Gastrocnemius medialis (tissue), 4 donors: ENCODE data around the gene C13orf42. TPM values are rescaled to one million over a fixed set of nuclear protein-coding genes. Genes with fewer than 3 reads are reported as not detected.

ENCODE experiments used
- ATAC-seq, 2 donors: fragments of 150-250 bp; one replicate each; pipeline ENCODE4 v1.9.1; 2016
- DNase-seq, 2 donors: peaks; one replicate each; pipeline ENCODE4 v3.0.0-alpha.2; 2019
- H3K27ac ChIP-seq, 4 donors: fragments of 200-600 bp; sonication (generic); 1 replicate in 1 of 4; 2 replicates in 3 of 4; pipeline ENCODE4 v1.5.1; 2016 to 2018; ENCODE audit warnings: mild to moderate bottlenecking in 2 of 4, moderate library complexity in 1 of 4
- H3K27me3 ChIP-seq, 3 donors: fragments of 200-600 bp; sonication (generic) in 2 of 3; 1 replicate in 1 of 3; 2 replicates in 2 of 3; pipeline versions ENCODE4 v1.5.1 to v1.6.0; 2016 to 2019; ENCODE audit warnings: mild to moderate bottlenecking in 1 of 3, moderate library complexity in 1 of 3
- H3K36me3 ChIP-seq, 2 donors: fragments of 200-600 bp; sonication (generic) in 1 of 2; one replicate each; pipeline ENCODE4 v1.5.1; 2017 to 2018
- H3K4me1 ChIP-seq, 2 donors: fragments of 200-600 bp; sonication (generic) in 1 of 2; one replicate each; pipeline ENCODE4 v1.5.1; 2016 to 2017; ENCODE audit warnings: mild to moderate bottlenecking in 2 of 2
- H3K4me3 ChIP-seq, 4 donors: fragments of 200-600 bp; sonication (generic) in 3 of 4; 1 replicate in 1 of 4; 2 replicates in 3 of 4; pipeline ENCODE4 v1.5.1; 2016 to 2019; ENCODE audit warnings: mild to moderate bottlenecking in 2 of 4
- H3K9me3 ChIP-seq, 3 donors: fragments of 200-600 bp; sonication (generic) in 2 of 3; 1 replicate in 1 of 3; 2 replicates in 2 of 3; pipeline ENCODE4 v1.5.1; 2016 to 2019
- CTCF ChIP-seq, 5 experiments: fragments of 450-650 bp in 3 of 5; fragments of 200-600 bp in 2 of 5; sonication (generic) in 2 of 5; IDR thresholded peaks in 4 of 5; conservative IDR thresholded peaks in 1 of 5; 1 replicate in 4 of 5; 2 replicates in 1 of 5; pipeline ENCODE4 v1.5.1; 2016 to 2019; ENCODE audit warnings: antibody characterized with exemption in 5 of 5, mild to moderate bottlenecking in 3 of 5, moderate library complexity in 3 of 5
- POLR2A ChIP-seq, 2 donors: fragments of 450-650 bp; IDR thresholded peaks; one replicate each; pipeline ENCODE4 v1.6.1; 2017; ENCODE audit warnings: antibody characterized with exemption in 2 of 2, mild to moderate bottlenecking in 2 of 2, moderate library complexity in 2 of 2
- in situ Hi-C, 4 donors: fragments of 200-750 bp; cut with MboI; loops; one replicate each; pipeline versions ENCODE4 v1.15.0 to v1.8.0; 2017; ENCODE audit warnings: low sequenced_read_pairs in 4 of 4
- intact Hi-C: fragments of 100-400 bp; cut with DNase I; formaldehyde crosslinking; loops from one replicate; pipeline ENCODE4 v1.15.1; 2023; ENCODE audit warnings: low total_unique reads
- total RNA-seq, 4 donors: library from RNA; depleted of rRNA; stranded (reverse); fragments of >200 nt; gene quantifications; one replicate each; pipeline versions ENCODE4 v1.1.0 to v1.2.3, GENCODE V29; 2016

C13orf42 gene
- total RNA-seq, 4 donors from 2014 or later = not detected

DNA sequence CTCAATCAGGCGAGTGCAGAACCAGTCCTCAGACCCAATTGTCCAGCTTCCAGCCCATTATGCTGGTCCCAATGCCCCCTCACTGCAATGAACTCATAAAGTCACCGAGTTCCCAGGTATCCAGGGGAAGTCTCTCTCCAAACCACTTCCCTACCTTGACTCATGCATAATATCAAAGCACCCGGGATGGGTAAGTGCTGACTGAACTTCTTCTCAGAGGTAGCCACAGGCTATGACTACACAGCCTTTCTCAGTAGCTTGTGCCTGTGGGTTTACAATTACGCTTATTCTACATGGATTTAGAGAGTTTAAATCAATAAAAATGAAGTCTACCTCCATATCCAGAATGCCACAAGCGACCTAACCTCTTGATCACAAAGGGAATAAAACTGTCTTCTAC, 1.7 kb upstream of the C13orf42 start:
- DNase-seq = no peak
- Histone ChIP-seq H3K4me3 (no peak overlapping the region), H3K27ac (no peak overlapping the region), H3K36me3 (no peaks in the 10 kb centered on the region), H3K27me3 (no peaks in the 10 kb centered on the region), H3K9me3 (no peaks in the 10 kb centered on the region), H3K4me1 (no peaks in the 10 kb centered on the region)
- TF ChIP-seq POLR2A (IDR thresholded peaks at IDR 0.05) = no peak
- no peak for TF ChIP-seq CTCF (IDR thresholded peaks at IDR 0.05 in 4 of 5, conservative IDR thresholded peaks at IDR 0.05 in 1 of 5)
- intact Hi-C loops = no loop called here
- ATAC-seq = no peak
- in situ Hi-C loops = loop anchor here in 1 of 4 donors (25.0 kb wide), 1 partner anchor 175 kb away; no protein-coding TSS in a partner anchor

DNA sequence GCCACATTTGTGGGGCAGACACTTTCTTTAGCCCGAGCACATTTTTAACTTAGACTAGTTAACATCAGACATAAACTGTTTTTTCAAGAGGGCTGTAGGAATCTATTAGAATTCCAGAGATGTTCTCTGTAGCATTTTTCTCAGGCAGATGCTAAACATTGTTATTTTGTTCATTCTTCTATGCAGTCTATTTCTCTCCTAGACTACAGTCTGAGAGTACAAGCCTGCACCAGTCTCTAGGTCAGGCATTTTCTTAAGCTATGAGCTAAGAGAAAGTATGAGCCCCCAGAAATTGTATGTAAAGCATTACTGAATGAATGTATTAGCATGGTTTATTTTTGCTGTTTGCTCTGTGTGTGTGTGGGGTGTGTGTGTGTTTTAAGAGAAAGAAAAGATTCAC, 923 bp upstream of the C13orf42 start:
- no peak for DNase-seq
- Histone ChIP-seq H3K27ac (no peak overlapping the region), H3K27me3 (no peaks in the 10 kb centered on the region), H3K4me3 (no peak overlapping the region), H3K9me3 (no peaks in the 10 kb centered on the region), H3K36me3 (no peaks in the 10 kb centered on the region), H3K4me1 (no peaks in the 10 kb centered on the region)
- no peak for TF ChIP-seq CTCF (IDR thresholded peaks at IDR 0.05 in 4 of 5, conservative IDR thresholded peaks at IDR 0.05 in 1 of 5)
- TF ChIP-seq POLR2A (IDR thresholded peaks at IDR 0.05) = no peak
- intact Hi-C loops (no loop called here), in situ Hi-C loops (loop anchor here in 1 of 4 donors (25.0 kb wide), 1 partner anchor 175 kb away; no protein-coding TSS in a partner anchor)
- no peak for ATAC-seq

DNA sequence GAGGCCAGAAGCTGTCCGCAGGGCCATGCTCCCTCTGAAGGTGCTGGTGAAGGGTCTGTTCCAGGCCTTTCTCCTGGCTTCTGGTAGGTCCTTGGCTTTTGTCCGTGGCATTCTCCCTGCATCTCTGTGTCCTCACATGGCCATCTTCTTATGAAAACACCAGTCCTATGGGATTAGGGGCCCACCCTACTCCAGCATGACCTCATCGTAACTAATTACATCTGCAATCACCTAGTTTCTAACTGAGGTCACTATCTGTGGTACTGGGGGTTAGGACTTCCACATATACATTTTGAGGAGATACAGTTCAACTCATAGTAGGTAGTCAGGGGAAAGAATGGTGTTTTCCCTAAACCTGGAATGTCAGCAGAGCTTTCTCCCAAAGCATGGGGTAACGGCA, 3.1 kb downstream of the C13orf42 start:
- in situ Hi-C loops = loop anchor here in 1 of 4 donors (25.0 kb wide), 1 partner anchor 179 kb away; no protein-coding TSS in a partner anchor
- no peak for ATAC-seq
- H3K36me3 ChIP-seq = no peaks in the 10 kb centered on the region

DNA sequence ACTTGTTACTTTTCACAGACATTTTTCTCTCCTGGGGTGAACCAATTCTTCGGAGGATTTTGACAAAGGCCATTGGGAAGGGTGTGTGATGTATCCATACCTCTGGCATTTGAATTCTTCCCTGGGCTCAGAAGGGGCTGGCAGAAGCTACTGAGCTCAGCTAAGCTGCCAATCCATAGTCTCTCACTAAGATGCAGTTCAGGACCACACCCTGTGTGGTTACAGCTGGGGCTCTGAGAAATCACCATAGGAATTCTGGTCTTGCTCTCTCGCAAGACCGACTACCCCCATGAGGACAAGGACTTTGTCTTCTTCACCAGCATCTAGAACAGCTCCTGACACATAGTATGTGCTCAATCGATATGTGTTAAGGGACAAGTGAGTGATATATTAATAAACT, 6.0 kb downstream of the C13orf42 start:
- no peak overlapping the region for H3K4me3 ChIP-seq
- DNase-seq (no peak), ATAC-seq (no peak)
- TF ChIP-seq CTCF (IDR thresholded peaks at IDR 0.05 in 4 of 5, conservative IDR thresholded peaks at IDR 0.05 in 1 of 5) = no peak
- TF ChIP-seq POLR2A (IDR thresholded peaks at IDR 0.05) = no peak
- no peaks in the 10 kb centered on the region for H3K9me3 ChIP-seq
- H3K4me1 ChIP-seq = no peaks in the 10 kb centered on the region
- intact Hi-C loops (no loop called here), in situ Hi-C loops (loop anchor here in 1 of 4 donors (25.0 kb wide), 1 partner anchor 182 kb away; no protein-coding TSS in a partner anchor)
- no peak overlapping the region for H3K27ac ChIP-seq
- H3K27me3 ChIP-seq = no peaks in the 10 kb centered on the region
- no peaks in the 10 kb centered on the region for H3K36me3 ChIP-seq

More for the DNA sequence above, 3.1 kb downstream of the C13orf42 start:
- Histone ChIP-seq H3K9me3 (no peaks in the 10 kb centered on the region), H3K4me1 (no peaks in the 10 kb centered on the region), H3K4me3 (no peak overlapping the region), H3K27ac (no peak overlapping the region), H3K27me3 (no peaks in the 10 kb centered on the region)
- no peak for DNase-seq
- intact Hi-C loops = no loop called here
- TF ChIP-seq CTCF (IDR thresholded peaks at IDR 0.05 in 4 of 5, conservative IDR thresholded peaks at IDR 0.05 in 1 of 5) (no peak), POLR2A (IDR thresholded peaks at IDR 0.05) (no peak)
